K562 (cell line): ENCODE results near the gene CAPZA3.

ENCODE experiments used
- CREB1 ChIP-seq, 2 experiments: sonication (generic) in 1 of 2; formaldehyde crosslinking in 1 of 2; IDR thresholded peaks; 2 replicates each; pipeline versions ENCODE4 v1.6.1 to v1.8.0; 2012 to 2022; ENCODE audit warnings: inconsistent platforms in 1 of 2, mild to moderate bottlenecking in 1 of 2, missing genetic modification reagents in 1 of 2, moderate library complexity in 1 of 2
- CTCF ChIP-seq, 3 experiments: IDR thresholded peaks in 2 of 3; conservative IDR thresholded peaks in 1 of 3; 2 replicates each; pipeline ENCODE4 v1.5.1; 2011 to 2012; ENCODE audit warnings: low read length in 3 of 3, mild to moderate bottlenecking in 3 of 3, control low read depth in 2 of 3, improper control_type of control experiment in 1 of 3, inconsistent platforms in 1 of 3, low read depth in 1 of 3, mixed read lengths in 1 of 3, moderate library complexity in 1 of 3; ENCODE audit not compliant: insufficient read depth in 2 of 3
- POLR2A ChIP-seq: fragments of 450-650 bp; conservative IDR thresholded peaks from 2 replicates; pipeline ENCODE4 v1.6.1; 2016

GRCh38 chr12:18700271-18700670 is 37.6 kb upstream of the CAPZA3 start:
- no peak for TF ChIP-seq CTCF (IDR thresholded peaks at IDR 0.05 in 2 of 3, conservative IDR thresholded peaks at IDR 0.05 in 1 of 3; ENCODE audit: insufficient read depth in 2 of 3, low read depth in 1 of 3, low read length in 3 of 3)
- TF ChIP-seq POLR2A: no peak
- TF ChIP-seq CREB1 (IDR thresholded peaks at IDR 0.05): no peak
- no peak for TF ChIP-seq CREB1 (CRISPR knock-in tag; IDR thresholded peaks at IDR 0.05)
